H9 (cell line): Measurements from ENCODE around the gene ACAD10. TPM values are rescaled to one million over a fixed set of nuclear protein-coding genes. Genes with fewer than 3 reads are reported as not detected.

Source experiments
- DNase-seq: peaks from one replicate; pipeline ENCODE4 v3.0.0-alpha.2; 2017
- H2AFZ ChIP-seq: one replicate; pipeline ENCODE4 v1.6.1; 2013; ENCODE audit warnings: mild to moderate bottlenecking, low read length, control low read depth, moderate library complexity
- H2AK5ac ChIP-seq: 2 replicates; pipeline ENCODE4 v1.6.1; 2013; ENCODE audit warnings: low read length, control low read depth, mixed read lengths; ENCODE audit not compliant: insufficient read length
- H2BK120ac ChIP-seq: one replicate; pipeline ENCODE4 v1.6.1; 2013; ENCODE audit warnings: low read depth, mild to moderate bottlenecking, low read length, control low read depth, inconsistent platforms; ENCODE audit not compliant: poor library complexity, severe bottlenecking
- H2BK12ac ChIP-seq: 2 replicates; pipeline ENCODE4 v1.6.1; 2013; ENCODE audit warnings: low read length, control low read depth, mixed read lengths, low read depth; ENCODE audit not compliant: insufficient read length
- H2BK15ac ChIP-seq: 2 replicates; pipeline ENCODE4 v1.6.1; 2013; ENCODE audit warnings: low read depth, low read length, control low read depth
- H2BK20ac ChIP-seq: one replicate; pipeline ENCODE4 v1.6.1; 2013; ENCODE audit warnings: low read depth, mild to moderate bottlenecking, low read length, control low read depth, inconsistent platforms; ENCODE audit not compliant: poor library complexity, severe bottlenecking
- H2BK5ac ChIP-seq: 2 replicates; pipeline ENCODE4 v1.6.1; 2013; ENCODE audit warnings: low read length, control low read depth, mixed read lengths; ENCODE audit not compliant: insufficient read length
- H3K14ac ChIP-seq: 2 replicates; pipeline ENCODE4 v1.6.1; 2013; ENCODE audit warnings: low read length, control low read depth; ENCODE audit not compliant: insufficient read depth
- H3K18ac ChIP-seq: 2 replicates; pipeline ENCODE4 v1.6.1; 2013; ENCODE audit warnings: low read depth, mild to moderate bottlenecking, mixed read lengths, low read length, control low read depth; ENCODE audit not compliant: insufficient read length
- H3K23ac ChIP-seq: 2 replicates; pipeline ENCODE4 v1.6.1; 2013; ENCODE audit warnings: low read length, control low read depth, mixed read lengths, low read depth; ENCODE audit not compliant: insufficient read length
- H3K23me2 ChIP-seq: 2 replicates; pipeline ENCODE4 v1.6.1; 2013; ENCODE audit warnings: low read depth, mild to moderate bottlenecking, mixed read lengths, low read length, control low read depth; ENCODE audit not compliant: insufficient read length, poor library complexity, severe bottlenecking
- H3K27ac ChIP-seq: 2 replicates; pipeline ENCODE4 v1.5.1; 2013; ENCODE audit warnings: low read length, control low read depth, mixed read lengths, low read depth; ENCODE audit not compliant: insufficient read length
- H3K27me3 ChIP-seq: 2 replicates; pipeline ENCODE4 v1.6.1; 2013; ENCODE audit warnings: low read length, control low read depth, inconsistent platforms; ENCODE audit not compliant: insufficient read depth
- H3K4ac ChIP-seq: 2 replicates; pipeline ENCODE4 v1.6.1; 2013; ENCODE audit warnings: low read depth, mild to moderate bottlenecking, control low read depth, inconsistent platforms, low read length, moderate library complexity
- H3K4me1 ChIP-seq: 2 replicates; pipeline ENCODE4 v1.6.1; 2013; ENCODE audit warnings: low read length, control low read depth, inconsistent platforms; ENCODE audit not compliant: insufficient read depth
- H3K4me2 ChIP-seq: 2 replicates; pipeline ENCODE4 v1.6.1; 2013; ENCODE audit warnings: low read length, control low read depth, mixed read lengths; ENCODE audit not compliant: insufficient read length, insufficient read depth
- H3K56ac ChIP-seq: 2 replicates; pipeline ENCODE4 v1.6.1; 2013; ENCODE audit warnings: low read depth, mild to moderate bottlenecking, mixed read lengths, low read length, control low read depth; ENCODE audit not compliant: insufficient read length
- H3K79me1 ChIP-seq: 2 replicates; pipeline ENCODE4 v1.6.1; 2013; ENCODE audit warnings: low read depth, mild to moderate bottlenecking, moderate library complexity, low read length, control low read depth, inconsistent platforms; ENCODE audit not compliant: insufficient read depth, poor library complexity, severe bottlenecking
- H3K79me2 ChIP-seq: 2 replicates; pipeline ENCODE4 v1.6.1; 2013; ENCODE audit warnings: low read length, control low read depth, inconsistent platforms; ENCODE audit not compliant: insufficient read depth
- H3K9ac ChIP-seq: 2 replicates; pipeline ENCODE4 v1.6.1; 2013; ENCODE audit warnings: low read length, control low read depth, mixed read lengths; ENCODE audit not compliant: insufficient read length; ENCODE audit errors: extremely low read depth
- H3K9me3 ChIP-seq: one replicate; pipeline ENCODE4 v1.6.1; 2013; ENCODE audit warnings: low read depth, low read length, inconsistent platforms; ENCODE audit not compliant: control insufficient read depth
- H3T11ph ChIP-seq: one replicate; pipeline ENCODE4 v1.6.1; 2013; ENCODE audit warnings: mild to moderate bottlenecking, low read length, control low read depth, inconsistent platforms
- H4K20me1 ChIP-seq: one replicate; pipeline ENCODE4 v1.6.1; 2013; ENCODE audit not compliant: control insufficient read depth, insufficient read length, insufficient read depth
- H4K5ac ChIP-seq: 2 replicates; pipeline ENCODE4 v1.6.1; 2013; ENCODE audit warnings: low read depth, mild to moderate bottlenecking, mixed read lengths, low read length, control low read depth; ENCODE audit not compliant: insufficient read length
- H4K8ac ChIP-seq: replicated peaks from 2 replicates; pipeline ENCODE4 v1.6.1; 2013; ENCODE audit warnings: low read length, control low read depth, mixed read lengths, low read depth; ENCODE audit not compliant: insufficient read length
- H4K91ac ChIP-seq: 2 replicates; pipeline ENCODE4 v1.6.1; 2013; ENCODE audit warnings: low read depth, mild to moderate bottlenecking, moderate library complexity, mixed read lengths, low read length, control low read depth; ENCODE audit not compliant: insufficient read length
- H3K27ac Mint-ChIP-seq, 3 experiments: 2 replicates in 2 of 3; 3 replicates in 1 of 3; pipeline ENCODE4 v1.8.0; 2020 to 2021; ENCODE audit warnings: mixed read lengths in 3 of 3, mild to moderate bottlenecking in 1 of 3, moderate library complexity in 1 of 3
- H3K27me3 Mint-ChIP-seq: 2 replicates; pipeline ENCODE4 v1.8.0; 2021; ENCODE audit warnings: low read depth, mild to moderate bottlenecking, moderate library complexity, mixed read lengths
- H3K36me3 Mint-ChIP-seq, 3 experiments: 2 replicates in 2 of 3; 3 replicates in 1 of 3; pipeline ENCODE4 v1.8.0; 2020 to 2021; ENCODE audit warnings: low read depth in 3 of 3, mixed read lengths in 3 of 3; ENCODE audit not compliant: insufficient read depth in 1 of 3
- H3K4me1 Mint-ChIP-seq, 2 experiments: 2 replicates each; pipeline ENCODE4 v1.8.0; 2020; ENCODE audit warnings: mixed read lengths in 2 of 2
- H3K4me3 Mint-ChIP-seq, 2 experiments: 2 replicates in 1 of 2; 3 replicates in 1 of 2; pipeline ENCODE4 v1.8.0; 2020 to 2021; ENCODE audit warnings: mild to moderate bottlenecking in 2 of 2, mixed read lengths in 2 of 2, moderate library complexity in 1 of 2
- H3K9me3 Mint-ChIP-seq, 2 experiments: 2 replicates in 1 of 2; 3 replicates in 1 of 2; pipeline ENCODE4 v1.8.0; 2020; ENCODE audit warnings: mild to moderate bottlenecking in 2 of 2, mixed read lengths in 2 of 2, moderate library complexity in 1 of 2
- CTCF ChIP-seq: fragments of 200-600 bp; sonication (generic); conservative IDR thresholded peaks from 3 replicates; pipeline ENCODE4 v1.8.0; 2021; ENCODE audit warnings: antibody characterized with exemption, mild to moderate bottlenecking
- WGBS: extraction: QIAGEN DNeasy Blood & Tissue Kit; methylation state at CpG from one replicate; pipeline ENCODE4 v1.1.7; 2013; ENCODE audit warnings: missing lambda C conversion rate, low lambda C conversion rate, mixed read lengths; ENCODE audit not compliant: insufficient read length; ENCODE audit errors: extremely low coverage; 5-methylcytosine and 5-hydroxymethylcytosine counted together
- total RNA-seq: library from RNA; stranded (reverse); gene quantifications from 2 replicates; pipeline ENCODE4 v1.2.1, GENCODE V29; 2021

ACAD10 gene
- total RNA-seq, 1 experiment from 2014 or later: 25.7 TPM

DNA sequence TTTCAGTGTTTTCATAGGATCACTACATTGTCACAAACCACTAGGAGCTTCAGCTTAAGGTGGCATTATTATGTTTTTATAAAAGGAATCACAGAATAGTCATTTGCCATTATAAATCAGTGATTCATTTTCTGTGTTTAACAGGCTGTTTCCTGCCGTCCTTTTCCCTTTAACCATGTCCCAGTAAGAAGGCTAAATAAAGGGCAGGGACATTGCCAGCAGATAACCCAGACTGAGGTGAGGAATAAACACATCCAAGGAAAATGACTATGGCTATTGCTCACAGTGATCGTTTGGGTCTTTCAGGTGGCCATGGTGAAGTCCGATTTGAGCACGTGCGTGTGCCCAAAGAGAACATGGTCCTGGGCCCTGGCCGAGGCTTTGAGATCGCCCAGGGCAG lies 63.0 kb downstream of the ACAD10 start:
- Histone ChIP-seq H4K20me1 (no peaks in the 10 kb centered on the region), H2AK5ac (no peak overlapping the region), H3K4ac (no peak overlapping the region), H3K23me2 (no peaks in the 10 kb centered on the region), H3K27me3 (no peaks in the 10 kb centered on the region), H2BK12ac (no peak overlapping the region), H3K4me1 (no peaks in the 10 kb centered on the region; the same call in 1 of the 2 replicates), H3K27ac (no peak overlapping the region), H2BK20ac (no peak overlapping the region), H3K23ac (no peak overlapping the region), H3K4me2 (no peak overlapping the region), H3K9ac (no peak overlapping the region), H3K9me3 (no peaks in the 10 kb centered on the region), H4K8ac (no peak overlapping the region), H2BK5ac (no peak overlapping the region), H2BK120ac (no peak overlapping the region), H4K91ac (no peak overlapping the region), H3K56ac (no peak overlapping the region), H3K79me2 (no peaks in the 10 kb centered on the region), H3T11ph (no peak overlapping the region), H2AFZ (no peak overlapping the region), H3K14ac (no peak overlapping the region), H3K18ac (no peak overlapping the region), H4K5ac (no peak overlapping the region), H3K79me1 (no peaks in the 10 kb centered on the region), H2BK15ac (no peak overlapping the region)
- H3K4me1 Mint-ChIP-seq: 0 out of 4 replicates have a peak, but pooled peaks cover 0 to 4% of the 10 kb centered on the region in 2 experiments
- no peaks in the 10 kb centered on the region for H3K9me3 Mint-ChIP-seq
- TF ChIP-seq CTCF: no peak
- H3K4me3 Mint-ChIP-seq: no peak overlapping the region
- no peaks in the 10 kb centered on the region for H3K27me3 Mint-ChIP-seq
- H3K36me3 Mint-ChIP-seq: peaks cover 10 to 26% (median 15%) of the 10 kb centered on the region in 3 experiments
- H3K27ac Mint-ChIP-seq: no peak overlapping the region
- no CpG with 5 or more reads among the region's 7 CpGs for WGBS
- DNase-seq: no peak
